GM12874 (cell line): ENCODE data around the gene ARHGAP9.

Experiments
- TF ChIP-seq, protein P1 (sequence below): IDR thresholded peaks from 2 replicates; pipeline ENCODE4 v1.5.1; 2011; ENCODE audit warnings: low read depth, mild to moderate bottlenecking, control low read depth, low read length, moderate library complexity; ENCODE audit not compliant: insufficient read depth

Gene ARHGAP9

DNA sequence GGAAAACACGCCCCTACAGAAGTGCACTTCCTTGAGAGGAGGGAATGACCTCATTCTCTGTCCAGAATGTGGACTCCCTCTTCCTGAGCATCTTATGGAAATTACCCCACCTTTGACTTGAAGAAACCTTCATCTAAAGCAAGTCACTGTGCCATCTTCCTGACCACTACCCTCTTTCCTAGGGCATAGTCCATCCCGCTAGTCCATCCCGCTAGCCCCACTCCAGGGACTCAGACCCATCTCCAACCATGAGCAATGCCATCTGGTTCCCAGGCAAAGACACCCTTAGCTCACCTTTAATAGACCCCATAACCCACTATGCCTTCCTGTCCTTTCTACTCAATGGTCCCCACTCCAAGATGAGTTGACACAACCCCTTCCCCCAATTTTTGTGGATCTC is 29.6 kb downstream of the ARHGAP9 start:
- TF ChIP-seq, protein P1, sequence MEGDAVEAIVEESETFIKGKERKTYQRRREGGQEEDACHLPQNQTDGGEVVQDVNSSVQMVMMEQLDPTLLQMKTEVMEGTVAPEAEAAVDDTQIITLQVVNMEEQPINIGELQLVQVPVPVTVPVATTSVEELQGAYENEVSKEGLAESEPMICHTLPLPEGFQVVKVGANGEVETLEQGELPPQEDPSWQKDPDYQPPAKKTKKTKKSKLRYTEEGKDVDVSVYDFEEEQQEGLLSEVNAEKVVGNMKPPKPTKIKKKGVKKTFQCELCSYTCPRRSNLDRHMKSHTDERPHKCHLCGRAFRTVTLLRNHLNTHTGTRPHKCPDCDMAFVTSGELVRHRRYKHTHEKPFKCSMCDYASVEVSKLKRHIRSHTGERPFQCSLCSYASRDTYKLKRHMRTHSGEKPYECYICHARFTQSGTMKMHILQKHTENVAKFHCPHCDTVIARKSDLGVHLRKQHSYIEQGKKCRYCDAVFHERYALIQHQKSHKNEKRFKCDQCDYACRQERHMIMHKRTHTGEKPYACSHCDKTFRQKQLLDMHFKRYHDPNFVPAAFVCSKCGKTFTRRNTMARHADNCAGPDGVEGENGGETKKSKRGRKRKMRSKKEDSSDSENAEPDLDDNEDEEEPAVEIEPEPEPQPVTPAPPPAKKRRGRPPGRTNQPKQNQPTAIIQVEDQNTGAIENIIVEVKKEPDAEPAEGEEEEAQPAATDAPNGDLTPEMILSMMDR = no peak

DNA sequence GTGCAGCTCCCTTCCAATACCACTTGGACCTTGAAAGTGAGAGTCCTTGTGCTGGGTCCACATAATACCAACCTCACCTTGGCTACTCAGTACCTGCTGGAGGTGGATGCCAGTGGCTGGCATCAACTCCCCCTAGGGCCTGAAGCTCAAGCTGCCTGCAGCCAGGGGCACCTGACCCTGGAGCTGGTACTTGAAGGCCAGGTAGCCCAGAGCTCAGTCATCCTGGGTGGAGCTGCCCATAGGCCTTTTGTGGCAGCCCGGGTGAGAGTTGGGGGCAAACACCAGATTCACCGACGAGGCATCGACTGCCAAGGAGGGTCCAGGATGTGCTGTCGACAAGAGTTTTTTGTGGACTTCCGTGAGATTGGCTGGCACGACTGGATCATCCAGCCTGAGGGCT is 30.3 kb downstream of the ARHGAP9 start:
- TF ChIP-seq, protein P1 = no peak

- TF ChIP-seq, protein P1 = no peak
Observed at GRCh38 chr12:57448669-57449068, 31.0 kb downstream of the ARHGAP9 start.

GRCh38 chr12:57446292-57446960 is 33.2 kb downstream of the ARHGAP9 start:
- TF ChIP-seq, protein P1 = no peak

- TF ChIP-seq, protein P1 = no peak
Observed at GRCh38 chr12:57444744-57445143, 34.9 kb downstream of the ARHGAP9 start.

- TF ChIP-seq, protein P1 = no peak
Observed at GRCh38 chr12:57441846-57442427, 37.7 kb downstream of the ARHGAP9 start.

- TF ChIP-seq, protein P1 = no peak
Observed at GRCh38 chr12:57439762-57440266, 39.9 kb downstream of the ARHGAP9 start.
